ENCODE data around the gene LGI4. TPM values are rescaled to one million over a fixed set of nuclear protein-coding genes. Genes with fewer than 3 reads are reported as not detected.

LGI4 gene
- total RNA-seq, 1 experiment from 2014 or later: not detected

- Histone ChIP-seq H3K27ac (ENCODE audit: low read length) (no peak overlapping the region), H3K4me2 (ENCODE audit: low read depth, low read length, poor library complexity, severe bottlenecking) (no peak overlapping the region), H3K9me2 (replicated peaks; ENCODE audit: insufficient read depth, low read length) (no peaks in the 10 kb centered on the region), H3K4me3 (ENCODE audit: low read length) (no peak overlapping the region), H3K79me2 (ENCODE audit: low read length) (no peaks in the 10 kb centered on the region), H3K4me1 (ENCODE audit: low read length) (peaks cover 26% of the 10 kb centered on the region), H3K36me3 (ENCODE audit: insufficient read depth, low read length) (no peaks in the 10 kb centered on the region), H3K9ac (ENCODE audit: low read length) (no peak overlapping the region), H3K9me3 (ENCODE audit: low read length) (no peaks in the 10 kb centered on the region), H3K27me3 (ENCODE audit: low read length) (no peaks in the 10 kb centered on the region), H4K20me1 (ENCODE audit: insufficient read depth, low read depth, low read length) (no peaks in the 10 kb centered on the region), H2AFZ (ENCODE audit: low read length) (no peak overlapping the region)
- DNase-seq: no peak
Measured at GRCh38 chr19:35079826-35080225, 55.0 kb downstream of the LGI4 start.

- no peak for DNase-seq
- Histone ChIP-seq H4K20me1 (ENCODE audit: insufficient read depth, low read depth, low read length) (no peaks in the 10 kb centered on the region), H3K27me3 (ENCODE audit: low read length) (no peaks in the 10 kb centered on the region), H3K79me2 (ENCODE audit: low read length) (no peaks in the 10 kb centered on the region), H3K4me3 (ENCODE audit: low read length) (no peak overlapping the region), H2AFZ (ENCODE audit: low read length) (no peak overlapping the region), H3K27ac (ENCODE audit: low read length) (no peak overlapping the region), H3K4me2 (ENCODE audit: low read depth, low read length, poor library complexity, severe bottlenecking) (no peak overlapping the region), H3K4me1 (ENCODE audit: low read length) (peaks cover 10% of the 10 kb centered on the region), H3K9me2 (replicated peaks; ENCODE audit: insufficient read depth, low read length) (no peaks in the 10 kb centered on the region), H3K36me3 (ENCODE audit: insufficient read depth, low read length) (no peaks in the 10 kb centered on the region), H3K9me3 (ENCODE audit: low read length) (no peaks in the 10 kb centered on the region), H3K9ac (ENCODE audit: low read length) (no peak overlapping the region)
Measured at GRCh38 chr19:35077411-35078223, 57.2 kb downstream of the LGI4 start.

DNA sequence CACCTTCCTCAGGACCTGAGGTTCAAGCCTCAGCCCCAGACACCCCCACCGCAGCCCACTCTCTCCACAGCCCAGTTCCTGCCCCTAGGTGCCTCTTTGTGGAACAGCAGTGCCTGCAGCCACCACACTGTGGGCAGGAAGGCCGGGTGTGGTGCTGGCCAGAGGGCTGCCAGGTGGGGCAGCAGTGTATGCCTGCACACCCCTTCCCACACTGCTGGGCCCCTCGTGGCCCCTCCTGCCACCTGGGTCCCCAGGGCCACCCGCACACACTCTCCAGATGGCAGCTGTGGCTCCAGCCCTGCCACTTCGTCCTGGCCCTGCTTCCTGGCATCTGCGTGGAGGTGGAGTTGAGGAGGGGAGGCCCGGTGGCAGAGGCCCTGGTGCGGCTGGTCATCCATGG, 58.2 kb downstream of the LGI4 start:
- no peaks in the 10 kb centered on the region for H3K9me2 ChIP-seq (replicated peaks; ENCODE audit: insufficient read depth, low read length)
- H3K4me1 ChIP-seq (ENCODE audit: low read length): peaks cover 10% of the 10 kb centered on the region
- H3K9ac ChIP-seq (ENCODE audit: low read length): no peak overlapping the region
- no peaks in the 10 kb centered on the region for H3K9me3 ChIP-seq (ENCODE audit: low read length)
- H4K20me1 ChIP-seq (ENCODE audit: insufficient read depth, low read depth, low read length): no peaks in the 10 kb centered on the region
- no peak overlapping the region for H2AFZ ChIP-seq (ENCODE audit: low read length)
- H3K27me3 ChIP-seq (ENCODE audit: low read length): no peaks in the 10 kb centered on the region
- no peak overlapping the region for H3K27ac ChIP-seq (ENCODE audit: low read length)
- H3K36me3 ChIP-seq (ENCODE audit: insufficient read depth, low read length): no peaks in the 10 kb centered on the region
- H3K4me3 ChIP-seq (ENCODE audit: low read length): no peak overlapping the region
- no peak for DNase-seq
- H3K4me2 ChIP-seq (ENCODE audit: low read depth, low read length, poor library complexity, severe bottlenecking): no peak overlapping the region
- no peaks in the 10 kb centered on the region for H3K79me2 ChIP-seq (ENCODE audit: low read length)

- Histone ChIP-seq H3K79me2 (ENCODE audit: low read length) (no peaks in the 10 kb centered on the region), H3K9me3 (ENCODE audit: low read length) (no peaks in the 10 kb centered on the region), H3K27ac (ENCODE audit: low read length) (no peak overlapping the region), H3K9me2 (replicated peaks; ENCODE audit: insufficient read depth, low read length) (no peaks in the 10 kb centered on the region), H3K36me3 (ENCODE audit: insufficient read depth, low read length) (no peaks in the 10 kb centered on the region), H3K4me3 (ENCODE audit: low read length) (no peak overlapping the region), H3K9ac (ENCODE audit: low read length) (no peak overlapping the region), H3K27me3 (ENCODE audit: low read length) (no peaks in the 10 kb centered on the region), H3K4me2 (ENCODE audit: low read depth, low read length, poor library complexity, severe bottlenecking) (no peak overlapping the region), H3K4me1 (ENCODE audit: low read length) (peaks cover 10% of the 10 kb centered on the region), H2AFZ (ENCODE audit: low read length) (no peak overlapping the region), H4K20me1 (ENCODE audit: insufficient read depth, low read depth, low read length) (no peaks in the 10 kb centered on the region)
- peak; percentile 32 for DNase-seq
Measured at GRCh38 chr19:35076026-35076370, 58.9 kb downstream of the LGI4 start.

DNA sequence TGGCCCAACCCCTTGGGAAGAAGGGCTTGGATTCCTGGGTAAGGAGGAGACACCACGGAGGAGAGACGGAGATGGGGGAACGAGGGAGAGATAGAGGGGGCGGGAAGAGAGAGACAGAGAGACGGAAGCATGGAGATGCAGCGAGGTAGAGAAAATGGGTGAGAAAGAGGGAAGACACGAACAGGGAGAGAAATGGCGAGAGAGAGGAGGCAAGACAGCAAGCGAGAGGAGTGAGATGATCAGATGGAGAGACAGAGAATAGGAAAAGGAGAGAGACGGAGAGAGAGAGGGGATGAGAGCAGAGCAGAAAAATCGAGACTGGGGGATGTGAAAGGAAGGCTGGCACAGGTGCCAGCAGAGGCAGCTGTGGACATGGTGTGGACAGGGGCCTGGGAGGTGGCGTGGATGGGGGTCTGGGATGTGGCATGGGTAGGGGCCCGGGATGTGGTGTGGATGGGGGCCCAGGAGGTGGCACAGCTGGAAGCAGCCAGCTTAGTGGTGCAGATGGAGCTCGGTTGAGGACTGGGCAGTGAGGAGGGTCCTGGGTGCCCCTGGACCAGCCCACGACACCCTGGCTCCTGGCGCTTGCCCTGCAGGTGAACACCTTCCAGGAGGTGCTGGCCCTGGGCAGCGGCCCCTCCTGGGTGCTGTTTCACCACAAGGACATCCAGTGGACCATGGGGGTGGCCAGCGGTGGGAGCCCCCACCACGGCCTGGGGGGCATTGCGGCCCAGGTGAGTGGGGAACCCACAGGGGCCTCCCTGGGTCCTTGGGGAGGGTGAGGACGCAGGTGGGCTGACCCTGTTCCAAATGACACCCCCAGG, 59.4 kb downstream of the LGI4 start:
- no peak overlapping the region for H3K9ac ChIP-seq (ENCODE audit: low read length)
- H3K27me3 ChIP-seq (ENCODE audit: low read length): no peaks in the 10 kb centered on the region
- no peaks in the 10 kb centered on the region for H4K20me1 ChIP-seq (ENCODE audit: insufficient read depth, low read depth, low read length)
- H3K4me2 ChIP-seq (ENCODE audit: low read depth, low read length, poor library complexity, severe bottlenecking): no peak overlapping the region
- H3K36me3 ChIP-seq (ENCODE audit: insufficient read depth, low read length): no peaks in the 10 kb centered on the region
- no peaks in the 10 kb centered on the region for H3K9me2 ChIP-seq (replicated peaks; ENCODE audit: insufficient read depth, low read length)
- H3K9me3 ChIP-seq (ENCODE audit: low read length): no peaks in the 10 kb centered on the region
- peaks cover 10% of the 10 kb centered on the region for H3K4me1 ChIP-seq (ENCODE audit: low read length)
- no peak overlapping the region for H2AFZ ChIP-seq (ENCODE audit: low read length)
- H3K79me2 ChIP-seq (ENCODE audit: low read length): no peaks in the 10 kb centered on the region
- no peak overlapping the region for H3K27ac ChIP-seq (ENCODE audit: low read length)
- no peak overlapping the region for H3K4me3 ChIP-seq (ENCODE audit: low read length)
- peak; percentile 15 for DNase-seq

Small RNAs within 50 kb of the gene (small RNA-seq; reads per million reads assigned to genes)
- gene AC020907.2: not detected

Other genes starting within 250 kb of the LGI4 start
- gene ZNF30, start 208.2 kb downstream of the LGI4 start, total RNA-seq (2014; rRNA removed; shearing (Covaris generic); ENCODE audit: low replicate concordance): 6.3 and 8.5 TPM in 2 replicates
- gene ZNF792, start 170.8 kb downstream of the LGI4 start, total RNA-seq (2014; rRNA removed; shearing (Covaris generic); ENCODE audit: low replicate concordance): 11.4 and 12.8 TPM in 2 replicates
- gene GRAMD1A, start 134.7 kb downstream of the LGI4 start, total RNA-seq (2014; rRNA removed; shearing (Covaris generic); ENCODE audit: low replicate concordance): 45.2 and 76.4 TPM in 2 replicates
- gene SCN1B, start 104.6 kb downstream of the LGI4 start, total RNA-seq (2014; rRNA removed; shearing (Covaris generic); ENCODE audit: low replicate concordance): 0.52 and 0.54 TPM in 2 replicates
- 0.11 TPM in 1 of 2 replicates, not detected in the other for gene HPN, start 93.3 kb downstream of the LGI4 start, total RNA-seq (2014; rRNA removed; shearing (Covaris generic); ENCODE audit: low replicate concordance)
- not detected in 2 replicates for gene FXYD3, start 19.2 kb downstream of the LGI4 start, total RNA-seq (2014; rRNA removed; shearing (Covaris generic); ENCODE audit: low replicate concordance)
- gene FXYD1, start 3.8 kb upstream of the LGI4 start, total RNA-seq (2014; rRNA removed; shearing (Covaris generic); ENCODE audit: low replicate concordance): not detected in 2 replicates
- gene FXYD7, start 8.2 kb upstream of the LGI4 start, total RNA-seq (2014; rRNA removed; shearing (Covaris generic); ENCODE audit: low replicate concordance): not detected in 2 replicates
- gene FXYD5, start 19.7 kb upstream of the LGI4 start, total RNA-seq (2014; rRNA removed; shearing (Covaris generic); ENCODE audit: low replicate concordance): 89.3 and 134 TPM in 2 replicates
- gene FAM187B, start 93.7 kb upstream of the LGI4 start, total RNA-seq (2014; rRNA removed; shearing (Covaris generic); ENCODE audit: low replicate concordance): not detected in 2 replicates
- gene LSR, start 113.9 kb upstream of the LGI4 start, total RNA-seq (2014; rRNA removed; shearing (Covaris generic); ENCODE audit: low replicate concordance): 0.63 and 1.2 TPM in 2 replicates
- gene USF2, start 133.9 kb upstream of the LGI4 start, total RNA-seq (2014; rRNA removed; shearing (Covaris generic); ENCODE audit: low replicate concordance): 97.9 and 224 TPM in 2 replicates
- gene HAMP, start 147.5 kb upstream of the LGI4 start, total RNA-seq (2014; rRNA removed; shearing (Covaris generic); ENCODE audit: low replicate concordance): 0.45 TPM in 1 of 2 replicates, not detected in the other
- gene MAG, start 157.1 kb upstream of the LGI4 start, total RNA-seq (2014; rRNA removed; shearing (Covaris generic); ENCODE audit: low replicate concordance): 0.36 TPM in 1 of 2 replicates, not detected in the other
- 454 and 602 TPM in 2 replicates for gene CD22, start 194.1 kb upstream of the LGI4 start, total RNA-seq (2014; rRNA removed; shearing (Covaris generic); ENCODE audit: low replicate concordance)
- 0.34 and 2.0 TPM in 2 replicates for gene FFAR1, start 212.8 kb upstream of the LGI4 start, total RNA-seq (2014; rRNA removed; shearing (Covaris generic); ENCODE audit: low replicate concordance)
- gene FFAR3, start 223.4 kb upstream of the LGI4 start, total RNA-seq (2014; rRNA removed; shearing (Covaris generic); ENCODE audit: low replicate concordance): not detected in 2 replicates
- not detected in 2 replicates for gene GPR42, start 236.0 kb upstream of the LGI4 start, total RNA-seq (2014; rRNA removed; shearing (Covaris generic); ENCODE audit: low replicate concordance)

Measured in Karpas-422 (cell line).